PFSK-1 (cell line): ENCODE results near the gene DKKL1.

Experiments used
- POLR2AphosphoS5 ChIP-seq: IDR thresholded peaks from 2 replicates; pipeline ENCODE4 v1.6.1; 2012; ENCODE audit warnings: low read depth, mild to moderate bottlenecking, control low read depth, low read length, moderate library complexity
- SIN3A ChIP-seq: IDR thresholded peaks from 2 replicates; pipeline ENCODE4 v1.6.1; 2012; ENCODE audit warnings: mild to moderate bottlenecking, low read length, moderate library complexity, borderline replicate concordance; ENCODE audit not compliant: insufficient read depth
- TAF1 ChIP-seq: IDR thresholded peaks from 2 replicates; pipeline ENCODE4 v1.6.1; 2012; ENCODE audit warnings: low read length, control low read depth, borderline replicate concordance; ENCODE audit not compliant: insufficient read depth
- TF ChIP-seq, protein P1 (sequence below), 2 experiments: IDR thresholded peaks; 2 replicates each; pipeline versions ENCODE4 v1.6.1 to v1.8.0; 2011 to 2012; ENCODE audit warnings: low read depth in 2 of 2, low read length in 2 of 2, control low read depth in 1 of 2, inconsistent platforms in 1 of 2, mild to moderate bottlenecking in 1 of 2, moderate library complexity in 1 of 2; ENCODE audit not compliant: insufficient read depth in 1 of 2

- TF ChIP-seq POLR2AphosphoS5 (no peak), TAF1 (no peak), SIN3A (no peak)
- TF ChIP-seq, protein P1, sequence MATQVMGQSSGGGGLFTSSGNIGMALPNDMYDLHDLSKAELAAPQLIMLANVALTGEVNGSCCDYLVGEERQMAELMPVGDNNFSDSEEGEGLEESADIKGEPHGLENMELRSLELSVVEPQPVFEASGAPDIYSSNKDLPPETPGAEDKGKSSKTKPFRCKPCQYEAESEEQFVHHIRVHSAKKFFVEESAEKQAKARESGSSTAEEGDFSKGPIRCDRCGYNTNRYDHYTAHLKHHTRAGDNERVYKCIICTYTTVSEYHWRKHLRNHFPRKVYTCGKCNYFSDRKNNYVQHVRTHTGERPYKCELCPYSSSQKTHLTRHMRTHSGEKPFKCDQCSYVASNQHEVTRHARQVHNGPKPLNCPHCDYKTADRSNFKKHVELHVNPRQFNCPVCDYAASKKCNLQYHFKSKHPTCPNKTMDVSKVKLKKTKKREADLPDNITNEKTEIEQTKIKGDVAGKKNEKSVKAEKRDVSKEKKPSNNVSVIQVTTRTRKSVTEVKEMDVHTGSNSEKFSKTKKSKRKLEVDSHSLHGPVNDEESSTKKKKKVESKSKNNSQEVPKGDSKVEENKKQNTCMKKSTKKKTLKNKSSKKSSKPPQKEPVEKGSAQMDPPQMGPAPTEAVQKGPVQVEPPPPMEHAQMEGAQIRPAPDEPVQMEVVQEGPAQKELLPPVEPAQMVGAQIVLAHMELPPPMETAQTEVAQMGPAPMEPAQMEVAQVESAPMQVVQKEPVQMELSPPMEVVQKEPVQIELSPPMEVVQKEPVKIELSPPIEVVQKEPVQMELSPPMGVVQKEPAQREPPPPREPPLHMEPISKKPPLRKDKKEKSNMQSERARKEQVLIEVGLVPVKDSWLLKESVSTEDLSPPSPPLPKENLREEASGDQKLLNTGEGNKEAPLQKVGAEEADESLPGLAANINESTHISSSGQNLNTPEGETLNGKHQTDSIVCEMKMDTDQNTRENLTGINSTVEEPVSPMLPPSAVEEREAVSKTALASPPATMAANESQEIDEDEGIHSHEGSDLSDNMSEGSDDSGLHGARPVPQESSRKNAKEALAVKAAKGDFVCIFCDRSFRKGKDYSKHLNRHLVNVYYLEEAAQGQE (IDR thresholded peaks at IDR 0.05; ENCODE audit: insufficient read depth in 1 of 2, low read depth in 2 of 2, low read length in 2 of 2), result no peak
Observed at GRCh38 chr19:49417088-49417487, 53.4 kb downstream of the DKKL1 start.
